Adipocyte (in vitro differentiated cells): ENCODE results near the gene SAPCD2.

Experiments
- DNase-seq: peaks from one replicate; pipeline ENCODE4 v3.0.0-alpha.2; 2015; ENCODE audit warnings: low read depth
- H3K27me3 ChIP-seq: replicated peaks from 2 replicates; pipeline ENCODE4 v1.7.0; 2013; ENCODE audit warnings: mild to moderate bottlenecking, low read length, moderate library complexity; ENCODE audit not compliant: control insufficient read depth, insufficient read depth
- H3K36me3 ChIP-seq: 2 replicates; pipeline ENCODE4 v1.7.0; 2013; ENCODE audit warnings: low read length, mild to moderate bottlenecking, moderate library complexity; ENCODE audit not compliant: control insufficient read depth, insufficient read depth, severe bottlenecking
- H3K4me1 ChIP-seq: 2 replicates; pipeline ENCODE4 v1.7.0; 2013; ENCODE audit warnings: mild to moderate bottlenecking, low read length, moderate library complexity; ENCODE audit not compliant: control insufficient read depth, insufficient read depth
- H3K4me3 ChIP-seq: 2 replicates; pipeline ENCODE4 v1.7.0; 2013; ENCODE audit warnings: mild to moderate bottlenecking, low read length, moderate library complexity
- H3K9ac ChIP-seq: 2 replicates; pipeline ENCODE4 v1.7.0; 2013; ENCODE audit warnings: mild to moderate bottlenecking, low read length, moderate library complexity
- H3K9me3 ChIP-seq: 2 replicates; pipeline ENCODE4 v1.7.0; 2013; ENCODE audit warnings: mild to moderate bottlenecking, low read length, moderate library complexity; ENCODE audit not compliant: control insufficient read depth

Gene SAPCD2

DNA sequence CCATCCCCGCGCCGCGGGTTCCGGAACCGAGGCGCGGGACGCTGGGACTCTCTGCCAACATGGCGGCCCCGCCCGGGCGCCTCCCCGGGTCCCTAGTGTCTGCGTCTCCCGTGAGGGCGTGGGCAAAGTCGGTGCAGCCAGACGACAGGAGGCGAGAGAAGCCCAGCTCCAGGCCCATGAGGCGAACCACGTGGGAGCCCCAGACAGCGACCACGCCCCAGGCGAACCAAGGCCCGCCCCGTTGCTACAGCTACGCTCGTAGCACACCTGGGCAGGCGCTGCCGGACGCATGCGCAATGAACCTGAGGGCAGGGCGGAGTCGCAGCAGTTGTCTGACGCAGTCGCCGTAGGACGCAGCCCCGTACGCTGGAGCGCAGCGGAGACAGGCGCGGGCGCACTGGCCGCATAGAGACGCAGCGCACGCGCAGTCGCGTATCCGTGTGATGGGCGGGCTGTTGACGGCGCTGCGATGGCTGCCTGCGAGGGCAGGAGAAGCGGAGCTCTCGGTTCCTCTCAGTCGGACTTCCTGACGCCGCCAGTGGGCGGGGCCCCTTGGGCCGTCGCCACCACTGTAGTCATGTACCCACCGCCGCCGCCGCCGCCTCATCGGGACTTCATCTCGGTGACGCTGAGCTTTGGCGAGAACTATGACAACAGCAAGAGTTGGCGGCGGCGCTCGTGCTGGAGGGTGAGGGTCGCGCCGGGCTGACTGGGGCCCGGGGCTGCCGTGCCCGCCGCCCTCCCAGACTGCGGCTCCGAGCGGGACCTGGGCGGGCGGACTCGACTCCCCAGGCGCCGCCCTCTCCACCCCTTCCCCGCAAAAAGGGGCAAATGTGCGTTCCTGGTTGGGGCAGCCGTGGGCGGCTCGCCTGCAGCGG lies 16.4 kb upstream of the SAPCD2 start, which contains the start of gene MAN1B1:
MAN1B1 (plus strand) TSS at position 455 of the 878 bp plus-strand sequence; CDS start at position 470, 15 bp downstream.
- peaks cover 38% of the 10 kb centered on the region for H3K4me1 ChIP-seq
- H3K4me3 ChIP-seq, result peak within 1 kb of the TSS; percentile 84
- peak within 1 kb of the TSS; percentile 92 for H3K9ac ChIP-seq
- H3K27me3 ChIP-seq, result no peaks in the 10 kb centered on the region
- H3K36me3 ChIP-seq, result peaks cover 22% of the 10 kb centered on the region
- peak; percentile 99 for DNase-seq
- no peaks in the 10 kb centered on the region for H3K9me3 ChIP-seq

DNA sequence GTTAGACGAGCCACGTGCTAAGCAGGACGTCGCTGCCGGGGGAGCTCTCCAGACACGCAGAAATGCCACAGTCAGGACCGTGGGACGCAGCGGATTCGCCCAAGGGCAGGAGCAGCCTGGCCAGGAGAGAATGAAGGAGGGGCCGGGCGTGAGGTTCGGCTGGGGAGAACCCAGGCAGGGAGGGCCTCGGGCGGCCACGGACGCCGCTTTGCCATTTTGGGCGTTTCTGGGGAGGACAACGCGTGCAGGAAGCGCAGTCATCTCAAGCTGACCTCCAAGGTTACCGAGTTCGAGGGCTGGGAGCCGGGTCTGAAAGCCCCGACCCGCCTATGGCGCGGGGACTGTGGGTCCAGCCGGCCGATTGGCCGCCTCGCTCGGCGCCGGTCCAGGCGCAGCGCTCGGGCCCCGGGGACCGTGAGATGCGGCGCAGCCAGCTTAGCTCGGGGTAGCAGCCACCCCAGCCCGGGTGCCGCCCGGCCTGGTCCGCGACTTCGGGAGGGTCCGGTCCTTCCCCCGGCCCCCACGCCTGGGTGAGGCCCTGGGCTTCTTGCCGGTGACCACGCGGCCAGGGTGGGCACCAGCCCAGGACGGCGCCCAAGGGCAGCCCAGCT lies 15.7 kb upstream of the SAPCD2 start:
- Histone ChIP-seq H3K27me3 (no peaks in the 10 kb centered on the region), H3K9ac (peak overlapping the region; percentile 92), H3K9me3 (no peaks in the 10 kb centered on the region), H3K36me3 (peaks cover 22% of the 10 kb centered on the region), H3K4me1 (peaks cover 38% of the 10 kb centered on the region), H3K4me3 (peak overlapping the region; percentile 84)
- DNase-seq, result peak; percentile 77

DNA sequence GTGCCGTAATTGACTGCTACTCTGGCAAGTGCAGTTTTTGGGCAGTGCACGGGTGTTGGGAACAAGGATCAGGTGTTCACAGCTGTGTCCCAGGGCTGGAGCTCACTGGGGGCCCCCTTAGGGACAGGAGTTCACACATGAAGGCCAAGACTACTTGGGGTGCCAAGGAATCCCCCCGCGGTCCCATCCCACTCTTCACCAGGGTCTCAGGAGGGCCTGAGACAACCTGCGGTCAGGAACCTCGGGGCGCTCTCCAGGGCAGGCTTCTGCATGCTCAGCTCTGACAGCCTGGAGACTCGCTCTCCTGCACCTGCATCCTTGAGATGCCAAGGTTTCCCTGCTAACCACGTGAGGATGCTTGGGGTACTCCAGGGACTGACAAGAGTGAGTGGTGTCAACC lies 14.2 kb upstream of the SAPCD2 start:
- DNase-seq, result no peak
- H3K36me3 ChIP-seq, result peaks cover 27% of the 10 kb centered on the region
- no peak overlapping the region for H3K9ac ChIP-seq
- H3K4me1 ChIP-seq, result peaks cover 38% of the 10 kb centered on the region
- no peaks in the 10 kb centered on the region for H3K9me3 ChIP-seq
- H3K27me3 ChIP-seq, result no peaks in the 10 kb centered on the region
- H3K4me3 ChIP-seq, result no peak overlapping the region

DNA sequence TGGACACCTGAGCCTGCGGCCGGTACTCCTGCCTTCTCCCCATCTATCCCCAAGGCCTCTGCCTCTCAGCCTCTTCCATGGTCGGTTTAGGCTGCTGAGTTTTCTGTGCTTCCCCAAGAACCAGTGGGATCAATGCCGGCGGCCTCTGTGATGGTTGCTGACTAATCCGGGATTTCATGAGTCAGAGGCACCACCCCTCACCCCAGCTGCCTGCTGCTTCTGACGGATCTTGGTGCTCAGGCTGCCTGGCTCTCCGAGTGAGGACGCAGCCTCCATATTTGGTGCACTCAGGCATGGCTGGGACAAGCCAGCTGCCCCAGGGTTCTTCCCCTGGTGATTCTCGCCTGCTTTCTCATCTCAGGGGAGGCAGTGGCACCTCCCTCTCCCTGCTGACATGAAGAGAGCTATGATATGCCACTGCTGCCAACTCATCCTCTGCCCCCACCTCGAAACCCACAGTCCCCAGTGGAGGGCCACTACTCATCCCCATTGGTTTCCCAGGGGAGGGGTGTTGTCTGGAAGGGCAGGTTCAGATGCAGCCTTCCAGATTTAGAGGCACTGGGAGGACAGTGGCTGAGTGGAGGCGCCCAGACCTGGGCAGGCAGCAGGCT lies 13.1 kb upstream of the SAPCD2 start:
- Histone ChIP-seq H3K9me3 (no peaks in the 10 kb centered on the region), H3K27me3 (no peaks in the 10 kb centered on the region), H3K36me3 (peaks cover 27% of the 10 kb centered on the region), H3K9ac (peak overlapping the region; percentile 72), H3K4me1 (peaks cover 40% of the 10 kb centered on the region), H3K4me3 (peak overlapping the region; percentile 26)
- DNase-seq, result peak; percentile 95

DNA sequence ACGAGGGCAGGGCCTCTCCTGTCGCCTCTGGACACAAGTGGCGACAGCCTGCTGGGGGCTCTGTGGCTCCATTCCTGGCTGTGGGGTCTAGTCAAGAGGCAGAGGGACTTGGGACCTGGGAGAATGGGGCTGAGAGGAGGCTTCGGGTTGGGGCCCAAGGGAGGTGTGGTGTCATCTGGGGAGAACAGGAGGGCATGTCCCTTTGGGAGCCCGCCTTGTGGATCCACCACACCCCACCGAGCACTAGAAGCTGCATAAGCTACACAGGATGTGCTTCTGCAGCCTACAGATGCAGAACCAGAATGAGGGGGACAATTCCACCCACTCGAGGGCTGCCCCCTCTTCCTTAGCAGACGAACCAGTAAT lies 12.6 kb upstream of the SAPCD2 start:
- peaks cover 27% of the 10 kb centered on the region for H3K36me3 ChIP-seq
- DNase-seq, result no peak
- no peaks in the 10 kb centered on the region for H3K9me3 ChIP-seq
- H3K4me3 ChIP-seq, result no peak overlapping the region
- no peaks in the 10 kb centered on the region for H3K27me3 ChIP-seq
- peaks cover 44% of the 10 kb centered on the region for H3K4me1 ChIP-seq
- peak overlapping the region; percentile 64 for H3K9ac ChIP-seq

DNA sequence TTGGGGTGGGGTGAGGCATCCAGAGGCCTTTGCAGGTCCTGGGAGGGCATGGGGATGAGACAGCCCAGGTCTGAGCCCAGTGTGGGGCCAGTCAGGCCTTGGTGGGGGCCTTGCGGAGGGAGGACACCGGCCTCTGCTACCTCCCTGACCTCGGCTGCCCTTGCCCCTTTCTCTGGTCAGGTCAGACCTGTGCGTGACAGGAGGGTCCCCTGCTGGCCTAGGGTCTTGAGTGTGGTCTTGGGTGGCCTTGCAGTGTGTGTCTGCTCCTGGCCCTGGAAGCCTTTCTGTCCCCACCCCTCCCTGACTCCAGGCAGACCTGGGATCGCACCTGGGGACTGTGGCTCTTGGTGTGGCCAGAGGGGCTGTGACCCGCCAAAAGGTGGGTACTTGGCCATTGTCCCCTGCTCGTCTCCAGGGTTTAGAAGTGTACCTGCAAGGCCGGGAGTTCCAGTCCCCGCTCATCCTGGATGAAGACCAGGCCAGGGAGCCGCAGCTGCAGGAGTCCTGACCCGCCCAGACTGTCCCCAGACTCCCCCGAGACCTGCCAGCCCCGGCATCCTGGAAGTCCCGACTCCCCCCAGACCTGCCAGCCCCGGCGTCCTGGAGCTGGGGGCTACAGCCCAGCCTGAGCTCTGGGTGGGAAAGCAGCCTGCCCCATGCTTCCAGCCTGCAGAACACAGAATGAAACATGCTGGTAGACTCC lies 12.0 kb upstream of the SAPCD2 start:
- Histone ChIP-seq H3K36me3 (peaks cover 27% of the 10 kb centered on the region), H3K4me3 (no peak overlapping the region), H3K9me3 (no peaks in the 10 kb centered on the region), H3K4me1 (peaks cover 40% of the 10 kb centered on the region), H3K9ac (peak overlapping the region; percentile 64), H3K27me3 (no peaks in the 10 kb centered on the region)
- DNase-seq, result no peak

DNA sequence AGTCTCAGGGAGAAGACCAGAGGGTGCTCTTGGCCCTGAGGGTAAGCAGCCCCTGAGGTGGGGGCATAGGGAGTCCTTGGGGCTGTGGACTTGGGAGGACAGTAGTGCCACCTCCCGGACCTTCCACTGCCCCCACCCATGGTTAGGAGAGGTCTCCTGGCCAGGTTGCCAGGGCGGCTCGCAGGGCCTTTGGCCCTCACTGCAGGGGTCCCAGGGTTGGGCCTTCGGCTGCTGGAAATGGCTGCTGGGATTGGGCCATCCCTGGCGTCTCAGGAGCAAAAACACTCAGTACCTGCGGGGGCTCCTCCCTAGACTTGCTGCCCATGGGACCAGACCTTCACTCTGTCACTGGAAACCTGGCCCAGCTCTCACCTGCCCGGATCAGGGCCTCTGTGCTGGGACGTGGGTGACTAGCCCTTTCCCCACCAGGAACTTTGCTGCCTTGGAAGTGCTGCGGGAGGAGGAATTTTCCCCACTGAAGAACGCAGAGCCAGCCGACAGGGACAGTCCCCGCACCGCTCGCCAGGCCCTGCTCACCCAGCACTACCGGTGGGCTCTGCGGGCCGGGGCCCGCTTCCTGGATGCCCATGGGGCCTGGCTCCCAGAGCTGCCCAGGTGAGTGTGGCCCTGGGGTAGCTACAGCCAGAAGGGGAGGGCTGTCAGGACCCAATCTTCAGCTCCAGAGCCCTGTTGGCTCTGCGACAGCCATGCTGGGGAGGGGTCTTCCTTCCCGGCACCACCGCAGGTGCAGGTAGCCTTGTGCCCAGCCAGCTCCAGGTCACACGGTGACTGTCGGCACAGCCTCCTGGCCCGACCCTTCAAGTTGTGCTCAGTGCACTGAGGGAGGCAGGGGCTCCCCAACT lies 10.1 kb upstream of the SAPCD2 start:
- DNase-seq, result no peak
- H3K36me3 ChIP-seq, result peaks cover 27% of the 10 kb centered on the region
- H3K27me3 ChIP-seq, result no peaks in the 10 kb centered on the region
- no peak overlapping the region for H3K4me3 ChIP-seq
- H3K4me1 ChIP-seq, result peaks cover 33% of the 10 kb centered on the region
- no peaks in the 10 kb centered on the region for H3K9me3 ChIP-seq
- H3K9ac ChIP-seq, result no peak overlapping the region

DNA sequence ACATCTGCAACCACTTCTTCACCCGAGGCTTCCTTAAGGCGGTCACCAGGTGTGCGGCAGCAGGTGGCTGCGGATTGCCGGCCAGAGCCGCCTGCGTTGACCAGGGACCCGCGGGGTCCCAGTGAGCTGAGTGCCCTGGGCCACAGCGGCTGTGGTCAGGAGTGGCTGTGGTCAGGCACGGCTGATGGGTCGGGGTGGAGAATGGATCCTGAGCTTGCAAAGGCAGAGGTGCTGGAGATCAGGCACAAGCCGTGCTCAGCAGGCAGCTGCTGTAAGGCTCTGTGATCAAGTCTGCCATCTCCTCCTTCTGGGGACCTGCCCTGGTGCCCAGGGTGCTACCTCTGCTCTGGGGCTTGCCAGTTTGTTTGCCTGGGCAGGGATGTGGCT lies 9.0 kb upstream of the SAPCD2 start:
- no peak overlapping the region for H3K4me3 ChIP-seq
- no peak overlapping the region for H3K9ac ChIP-seq
- no peaks in the 10 kb centered on the region for H3K27me3 ChIP-seq
- H3K36me3 ChIP-seq, result peaks cover 27% of the 10 kb centered on the region
- no peak for DNase-seq
- H3K9me3 ChIP-seq, result no peaks in the 10 kb centered on the region
- H3K4me1 ChIP-seq, result peaks cover 24% of the 10 kb centered on the region

DNA sequence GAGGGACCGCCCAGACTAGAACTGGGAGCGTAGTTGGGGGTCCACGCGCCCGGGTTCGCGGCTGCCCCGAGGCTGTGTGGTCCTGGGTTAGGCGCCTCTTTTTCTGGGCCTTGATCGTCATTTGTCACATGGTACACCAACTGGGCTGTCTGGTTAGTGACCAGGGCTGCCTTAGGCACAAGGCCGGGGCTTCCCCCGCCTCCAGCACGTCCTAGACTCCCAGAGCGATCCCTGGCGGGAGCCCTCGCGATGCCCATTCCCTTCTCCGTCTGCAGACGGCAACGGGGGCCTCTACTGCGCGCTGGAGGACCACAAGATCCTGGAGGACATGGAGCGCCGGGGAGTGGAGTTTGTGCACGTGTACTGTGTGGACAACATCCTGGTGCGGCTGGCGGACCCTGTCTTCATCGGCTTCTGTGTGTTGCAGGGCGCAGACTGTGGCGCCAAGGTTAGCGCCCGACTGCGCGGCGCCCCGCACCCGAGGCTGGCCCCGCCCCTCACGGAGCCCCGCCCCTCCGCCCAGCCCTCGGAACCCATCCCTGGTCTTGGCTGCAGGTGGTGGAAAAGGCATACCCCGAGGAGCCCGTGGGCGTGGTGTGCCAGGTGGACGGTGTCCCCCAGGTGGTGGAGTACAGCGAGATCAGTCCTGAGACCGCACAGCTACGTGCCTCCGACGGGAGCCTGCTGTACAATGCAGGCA lies 8.5 kb upstream of the SAPCD2 start:
- DNase-seq, result no peak
- peaks cover 27% of the 10 kb centered on the region for H3K36me3 ChIP-seq
- H3K9me3 ChIP-seq, result no peaks in the 10 kb centered on the region
- peaks cover 19% of the 10 kb centered on the region for H3K4me1 ChIP-seq
- peak overlapping the region; percentile 84 for H3K9ac ChIP-seq
- peak overlapping the region; percentile 81 for H3K4me3 ChIP-seq
- no peaks in the 10 kb centered on the region for H3K27me3 ChIP-seq
